AG09319 (cell line): ENCODE data around the gene CHORDC1.
"Not testable (repeated sequence)": the region's sequence is repeated elsewhere in the genome, so short reads cannot be mapped to it uniquely, and the experiment has no call there.

ENCODE experiments used
- DNase-seq: peaks from one replicate; pipeline ENCODE4 v3.0.0-alpha.2; 2010; ENCODE audit warnings: low read depth; ENCODE audit errors: extremely low read depth
- TF ChIP-seq, protein P1 (sequence below): IDR thresholded peaks from 2 replicates; pipeline ENCODE4 v1.5.1; 2011; ENCODE audit warnings: low read depth, mild to moderate bottlenecking, inconsistent platforms, low read length, moderate library complexity

CHORDC1 gene

DNA sequence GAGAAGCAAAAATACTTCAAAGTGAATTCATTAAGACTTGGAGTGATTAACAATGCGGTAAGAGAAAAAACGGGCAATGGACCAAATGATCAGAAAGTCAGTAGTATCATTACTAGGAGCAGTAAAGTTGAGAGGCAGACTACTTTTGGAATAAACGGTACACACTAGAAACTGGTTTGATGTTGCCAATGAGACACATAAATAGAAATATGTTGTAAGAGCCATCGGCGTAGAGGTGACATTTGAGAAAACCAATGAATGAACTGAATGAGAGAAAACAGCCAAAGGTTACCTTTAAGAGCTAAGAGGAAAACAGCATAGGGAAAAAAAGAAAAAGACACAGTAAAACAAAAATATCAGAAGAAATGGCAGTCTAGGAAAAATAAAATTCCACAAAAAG is 6.2 kb downstream of the CHORDC1 start:
- TF ChIP-seq, protein P1, sequence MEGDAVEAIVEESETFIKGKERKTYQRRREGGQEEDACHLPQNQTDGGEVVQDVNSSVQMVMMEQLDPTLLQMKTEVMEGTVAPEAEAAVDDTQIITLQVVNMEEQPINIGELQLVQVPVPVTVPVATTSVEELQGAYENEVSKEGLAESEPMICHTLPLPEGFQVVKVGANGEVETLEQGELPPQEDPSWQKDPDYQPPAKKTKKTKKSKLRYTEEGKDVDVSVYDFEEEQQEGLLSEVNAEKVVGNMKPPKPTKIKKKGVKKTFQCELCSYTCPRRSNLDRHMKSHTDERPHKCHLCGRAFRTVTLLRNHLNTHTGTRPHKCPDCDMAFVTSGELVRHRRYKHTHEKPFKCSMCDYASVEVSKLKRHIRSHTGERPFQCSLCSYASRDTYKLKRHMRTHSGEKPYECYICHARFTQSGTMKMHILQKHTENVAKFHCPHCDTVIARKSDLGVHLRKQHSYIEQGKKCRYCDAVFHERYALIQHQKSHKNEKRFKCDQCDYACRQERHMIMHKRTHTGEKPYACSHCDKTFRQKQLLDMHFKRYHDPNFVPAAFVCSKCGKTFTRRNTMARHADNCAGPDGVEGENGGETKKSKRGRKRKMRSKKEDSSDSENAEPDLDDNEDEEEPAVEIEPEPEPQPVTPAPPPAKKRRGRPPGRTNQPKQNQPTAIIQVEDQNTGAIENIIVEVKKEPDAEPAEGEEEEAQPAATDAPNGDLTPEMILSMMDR: no peak
- DNase-seq: no peak

DNA sequence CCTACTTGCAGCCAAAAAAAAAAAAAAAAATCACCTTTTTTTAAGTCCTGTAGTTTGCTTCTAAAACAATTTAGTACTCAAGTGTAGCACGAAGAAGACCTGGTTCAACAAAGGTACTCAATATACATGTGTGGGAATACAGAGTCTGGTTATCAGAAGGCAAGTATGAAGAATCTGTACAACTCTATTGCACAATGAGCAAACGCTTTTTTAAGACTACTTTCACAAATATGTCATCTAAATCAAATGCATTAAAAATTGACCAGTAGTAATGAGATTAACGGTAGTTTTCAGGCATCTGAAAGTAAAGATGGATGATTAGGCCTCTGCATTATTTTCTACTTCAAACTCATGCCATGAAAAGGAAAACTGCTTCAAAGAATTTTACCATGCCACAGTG is 9.5 kb downstream of the CHORDC1 start:
- TF ChIP-seq, protein P1: no peak
- no peak for DNase-seq

DNA sequence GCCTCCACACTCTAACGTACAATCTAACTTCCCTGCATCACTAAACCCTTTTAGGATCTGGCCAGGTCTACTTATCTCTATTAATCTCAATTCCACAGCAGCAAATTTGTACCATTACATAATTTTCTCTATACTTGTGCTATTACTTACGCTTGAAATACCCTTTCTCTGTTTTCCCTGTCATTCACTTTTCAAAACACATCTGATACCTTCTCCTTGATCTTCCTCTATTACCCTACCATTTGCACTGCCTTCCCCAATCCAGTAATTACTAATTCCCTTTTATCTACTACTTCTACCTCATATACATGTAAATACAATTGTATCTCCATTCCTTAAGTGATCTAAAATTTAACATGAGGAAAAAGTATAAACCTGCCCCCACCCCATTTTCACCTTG is 14.0 kb downstream of the CHORDC1 start:
- TF ChIP-seq, protein P1: no peak
- no peak for DNase-seq

DNA sequence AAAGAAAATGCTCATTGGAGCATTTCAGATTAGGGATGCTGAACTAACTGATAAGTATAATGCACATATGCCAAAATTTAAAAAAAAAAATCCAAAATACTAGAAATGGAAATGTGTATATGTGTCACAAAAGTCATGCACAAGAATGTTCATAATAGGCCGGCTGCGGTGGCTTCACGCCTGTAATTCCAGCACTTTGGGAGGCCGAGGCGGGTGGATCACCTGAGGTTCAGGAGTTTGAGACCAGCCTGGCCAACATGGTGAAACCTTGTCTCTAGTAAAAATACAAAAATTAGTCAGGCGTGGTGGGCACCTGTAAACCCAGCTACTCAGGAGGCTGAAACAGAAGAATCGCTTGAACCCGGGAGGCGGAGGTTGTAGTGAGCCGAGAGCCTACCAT is 14.9 kb downstream of the CHORDC1 start:
- not testable (repeated sequence) for DNase-seq

DNA sequence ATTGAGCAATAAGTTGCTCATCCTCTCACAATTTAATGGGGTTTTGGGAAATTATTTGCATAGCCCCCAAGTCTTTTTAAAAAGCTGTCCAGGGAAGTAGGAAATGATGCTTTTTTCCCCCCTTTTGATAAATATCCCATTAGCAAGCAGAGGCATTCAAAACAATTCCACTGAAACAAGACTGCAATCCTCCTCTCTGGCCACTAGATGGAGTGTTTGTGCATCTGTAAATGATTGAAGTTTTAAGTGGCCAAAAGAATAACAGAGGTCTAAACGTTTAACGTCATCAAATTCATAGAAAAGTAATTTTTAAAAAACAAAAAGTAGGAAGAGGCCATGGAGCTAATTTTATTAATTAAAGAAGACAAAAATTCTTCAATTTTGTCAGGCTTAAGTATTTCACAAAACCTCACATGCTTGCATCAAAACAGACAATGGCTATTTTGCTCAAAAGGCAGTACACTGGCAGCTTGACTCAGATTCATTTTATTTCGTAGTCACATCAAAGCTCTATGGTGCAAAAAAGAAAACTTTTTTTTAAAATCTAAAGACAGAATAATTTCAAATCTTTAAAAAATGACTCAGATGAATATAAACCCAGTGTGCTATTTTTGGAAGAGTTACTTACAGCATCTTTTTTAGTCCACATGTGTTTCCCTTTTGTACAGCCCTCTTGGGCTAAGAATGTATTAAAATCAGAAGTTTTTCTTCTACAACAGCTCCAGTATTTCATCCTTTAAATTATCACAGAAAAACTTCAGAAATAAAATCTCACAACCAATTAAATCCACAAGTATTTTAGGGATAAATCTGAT is 17.8 kb downstream of the CHORDC1 start:
- TF ChIP-seq, protein P1: peak; percentile 94
- DNase-seq: peak; percentile 22

DNA sequence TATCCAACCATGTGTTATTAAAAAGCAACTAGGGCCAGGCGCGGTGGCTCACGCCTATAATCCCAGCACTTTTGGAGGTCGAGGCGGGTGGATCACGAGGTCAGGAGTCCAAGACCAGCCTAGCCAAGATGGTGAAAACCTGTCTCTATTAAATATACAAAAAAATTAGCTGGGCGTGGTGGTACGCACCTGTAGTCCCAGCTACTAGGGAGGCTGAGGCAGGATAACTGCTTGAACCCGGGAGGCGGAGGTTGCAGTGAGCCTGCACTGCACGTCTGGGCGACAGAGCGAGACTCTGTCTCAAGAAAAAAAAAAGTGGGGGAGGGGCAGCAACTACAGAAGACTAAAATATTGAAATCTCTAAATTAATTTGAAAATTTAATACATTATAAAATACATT is 18.4 kb downstream of the CHORDC1 start:
- no peak for DNase-seq
- TF ChIP-seq, protein P1: no peak

DNA sequence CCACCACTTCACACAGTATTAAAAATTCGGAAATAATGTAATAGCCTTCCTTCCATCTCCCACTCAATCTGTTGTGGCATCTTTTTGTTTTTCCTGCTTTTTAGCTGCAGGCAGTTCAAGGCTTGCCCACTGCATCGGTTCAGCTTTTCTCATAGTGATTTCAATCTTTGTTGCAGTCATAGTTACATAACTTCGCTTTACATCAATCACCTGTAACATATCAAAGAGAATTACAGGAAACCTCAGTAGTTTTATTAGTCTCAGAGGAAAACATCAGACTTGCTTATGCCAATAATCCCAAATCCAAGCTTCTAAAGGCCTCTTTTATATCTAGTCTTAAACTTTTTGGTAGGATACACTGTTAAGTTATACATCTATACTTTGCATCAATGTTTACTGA is 20.5 kb downstream of the CHORDC1 start:
- no peak for DNase-seq
- TF ChIP-seq, protein P1: no peak

DNA sequence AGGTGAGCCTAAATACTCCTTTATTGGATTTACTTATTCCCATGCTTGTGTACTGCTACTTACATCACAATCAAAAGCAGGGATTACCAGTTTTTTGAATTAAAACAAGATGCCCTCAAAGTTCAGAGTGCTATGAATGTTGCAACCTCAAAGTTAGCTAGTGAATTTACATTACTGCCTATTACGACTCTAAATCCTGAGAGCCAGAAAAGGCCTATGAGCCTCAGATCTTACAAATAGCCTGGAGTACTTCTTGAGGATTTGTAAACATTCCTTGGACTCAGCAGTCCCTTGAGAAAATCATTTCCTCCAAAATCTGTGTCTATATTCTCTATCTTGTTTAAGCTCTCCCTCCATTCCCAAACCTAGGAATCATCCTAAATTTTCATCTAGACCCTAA is 25.5 kb downstream of the CHORDC1 start:
- TF ChIP-seq, protein P1: no peak

More for the DNA sequence above, 25.5 kb downstream of the CHORDC1 start:
- peak; percentile 22 for DNase-seq
